ENCODE measurements around the gene COA3. TPM values are rescaled to one million over a fixed set of nuclear protein-coding genes. Genes with fewer than 3 reads are reported as not detected.
A peak's percentile ranks its signal among the peaks of the same experiment; 100 is the strongest.

Gene COA3
- total and polyA plus RNA-seq, 4 donors, result 55.7 to 142 (median 76.7) TPM

DNA sequence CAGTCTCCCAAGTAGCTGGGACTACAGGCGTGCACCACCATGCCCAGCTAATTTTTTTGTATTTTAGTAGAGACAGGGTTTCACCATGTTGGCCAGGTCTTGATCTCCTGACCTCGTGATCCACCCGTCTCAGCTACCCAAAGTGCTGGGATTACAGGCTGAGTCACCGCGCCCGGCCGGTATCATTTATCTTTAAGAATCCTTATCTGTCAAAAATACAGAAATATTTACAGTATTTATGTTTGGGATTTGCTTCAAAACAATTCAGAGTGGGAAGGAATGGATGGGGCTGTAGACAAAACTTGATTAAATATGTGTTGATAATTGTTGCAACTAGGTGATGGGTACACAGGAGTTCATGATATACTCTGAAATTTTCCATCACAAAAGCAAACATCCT lies 22.7 kb upstream of the COA3 start:
- WGBS, 2 donors, result 92 to 96% methylated on average over 7 of the region's 7 CpGs
- DNase-seq (no peak), ATAC-seq (ENCODE audit: insufficient read depth, low FRiP score) (no peak)
- Histone ChIP-seq H3K27ac (ENCODE audit: low read depth in 1 of 2, low read length in 1 of 2) (no peak overlapping the region), H3K9me3 (ENCODE audit: control insufficient read depth in 4 of 4, insufficient read depth in 3 of 4, low read length in 3 of 4) (no peaks in the 10 kb centered on the region), H3K27me3 (ENCODE audit: control insufficient read depth in 3 of 3, insufficient read depth in 3 of 3, low read length in 2 of 3) (no peaks in the 10 kb centered on the region), H3K4me3 (no peak overlapping the region), H3K9ac (ENCODE audit: insufficient read depth in 1 of 2, low read length in 2 of 2) (no peak overlapping the region), H3K4me1 (ENCODE audit: control insufficient read depth in 5 of 5, insufficient read depth in 5 of 5, low read length in 5 of 5) (peaks cover 0 to 11% (median 4%) of the 10 kb centered on the region in 5 donors), H3K36me3 (ENCODE audit: control insufficient read depth in 4 of 4, insufficient read depth in 4 of 4, low read length in 4 of 4) (peaks cover 18 to 35% (median 22%) of the 10 kb centered on the region in 4 donors)
- TF ChIP-seq, protein P1, sequence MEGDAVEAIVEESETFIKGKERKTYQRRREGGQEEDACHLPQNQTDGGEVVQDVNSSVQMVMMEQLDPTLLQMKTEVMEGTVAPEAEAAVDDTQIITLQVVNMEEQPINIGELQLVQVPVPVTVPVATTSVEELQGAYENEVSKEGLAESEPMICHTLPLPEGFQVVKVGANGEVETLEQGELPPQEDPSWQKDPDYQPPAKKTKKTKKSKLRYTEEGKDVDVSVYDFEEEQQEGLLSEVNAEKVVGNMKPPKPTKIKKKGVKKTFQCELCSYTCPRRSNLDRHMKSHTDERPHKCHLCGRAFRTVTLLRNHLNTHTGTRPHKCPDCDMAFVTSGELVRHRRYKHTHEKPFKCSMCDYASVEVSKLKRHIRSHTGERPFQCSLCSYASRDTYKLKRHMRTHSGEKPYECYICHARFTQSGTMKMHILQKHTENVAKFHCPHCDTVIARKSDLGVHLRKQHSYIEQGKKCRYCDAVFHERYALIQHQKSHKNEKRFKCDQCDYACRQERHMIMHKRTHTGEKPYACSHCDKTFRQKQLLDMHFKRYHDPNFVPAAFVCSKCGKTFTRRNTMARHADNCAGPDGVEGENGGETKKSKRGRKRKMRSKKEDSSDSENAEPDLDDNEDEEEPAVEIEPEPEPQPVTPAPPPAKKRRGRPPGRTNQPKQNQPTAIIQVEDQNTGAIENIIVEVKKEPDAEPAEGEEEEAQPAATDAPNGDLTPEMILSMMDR (IDR thresholded peaks at IDR 0.05; ENCODE audit: control extremely low read depth, extremely low read depth), result no peak

DNA sequence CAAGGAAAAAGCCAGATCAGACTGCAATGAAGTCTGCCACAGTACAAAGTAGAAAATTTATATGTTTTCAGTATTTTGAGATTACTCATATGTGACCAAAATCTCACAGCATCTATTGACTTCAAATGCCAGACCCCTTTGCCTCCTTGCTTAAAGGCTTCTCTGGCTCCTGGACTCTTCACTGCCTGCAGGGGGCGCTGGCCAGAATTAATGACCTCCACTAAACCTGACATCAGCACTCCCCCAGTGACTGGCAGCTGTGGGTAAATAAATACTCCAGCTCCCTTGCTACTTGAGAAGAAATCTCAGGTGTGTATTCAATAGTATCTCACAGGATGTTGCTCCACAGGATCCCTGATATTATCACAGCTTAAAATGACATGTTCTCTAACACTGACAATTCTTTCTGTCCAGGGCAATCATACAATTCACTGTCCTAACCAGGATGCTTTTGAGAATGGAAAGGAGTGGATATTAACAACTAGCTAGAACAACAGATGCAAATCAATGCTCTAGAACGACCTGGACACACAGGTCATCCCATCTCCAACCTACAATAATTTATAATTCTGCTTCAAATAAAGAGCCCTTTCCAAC lies 21.5 kb upstream of the COA3 start:
- Histone ChIP-seq H3K9ac (ENCODE audit: insufficient read depth in 1 of 2, low read length in 2 of 2) (no peak overlapping the region), H3K9me3 (ENCODE audit: control insufficient read depth in 4 of 4, insufficient read depth in 3 of 4, low read length in 3 of 4) (no peaks in the 10 kb centered on the region), H3K4me3 (no peak overlapping the region), H3K27ac (ENCODE audit: low read depth in 1 of 2, low read length in 1 of 2) (no peak overlapping the region), H3K27me3 (ENCODE audit: control insufficient read depth in 3 of 3, insufficient read depth in 3 of 3, low read length in 2 of 3) (no peaks in the 10 kb centered on the region), H3K36me3 (ENCODE audit: control insufficient read depth in 4 of 4, insufficient read depth in 4 of 4, low read length in 4 of 4) (peaks cover 25 to 45% (median 30%) of the 10 kb centered on the region in 4 donors), H3K4me1 (ENCODE audit: control insufficient read depth in 5 of 5, insufficient read depth in 5 of 5, low read length in 5 of 5) (peaks cover 0 to 11% (median 5%) of the 10 kb centered on the region in 5 donors)
- DNase-seq (peak in 2 of 3 donors; percentile 43 to 50), ATAC-seq (ENCODE audit: insufficient read depth, low FRiP score) (no peak)
- TF ChIP-seq, protein P1 (IDR thresholded peaks at IDR 0.05; ENCODE audit: control extremely low read depth, extremely low read depth), result peak; percentile 18
- 36 to 37% methylated on average over 2 of the region's 2 CpGs for WGBS, 2 donors

DNA sequence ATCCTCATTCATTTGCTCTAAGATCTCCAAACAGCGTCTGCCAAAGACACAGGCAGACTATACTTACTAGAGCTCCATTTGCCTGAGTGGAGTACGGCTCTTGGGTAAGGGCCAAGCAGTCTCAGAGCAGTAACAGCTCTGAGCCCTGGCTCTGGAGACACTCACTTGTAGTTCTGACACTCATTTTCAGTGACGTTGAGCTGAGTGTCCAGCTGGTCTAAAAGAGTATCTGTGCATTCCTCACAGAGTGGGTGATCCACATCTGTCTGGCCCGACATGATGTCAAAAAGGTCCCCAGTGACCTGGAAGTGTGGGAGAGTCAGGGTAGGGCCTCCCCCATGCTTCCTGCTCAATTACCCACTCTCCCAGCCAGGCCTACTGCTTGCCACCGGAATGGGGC lies 19.9 kb upstream of the COA3 start:
- no peak for DNase-seq
- no peaks in the 10 kb centered on the region for H3K27me3 ChIP-seq (ENCODE audit: control insufficient read depth in 3 of 3, insufficient read depth in 3 of 3, low read length in 2 of 3)
- TF ChIP-seq, protein P1 (IDR thresholded peaks at IDR 0.05; ENCODE audit: control extremely low read depth, extremely low read depth), result no peak
- H3K27ac ChIP-seq (ENCODE audit: low read depth in 1 of 2, low read length in 1 of 2), result no peak overlapping the region
- H3K4me3 ChIP-seq, result no peak overlapping the region
- 85 to 93% methylated on average over 5 of the region's 5 CpGs for WGBS, 2 donors
- peaks cover 0 to 6% (median 2%) of the 10 kb centered on the region in 5 donors for H3K4me1 ChIP-seq (ENCODE audit: control insufficient read depth in 5 of 5, insufficient read depth in 5 of 5, low read length in 5 of 5)
- no peaks in the 10 kb centered on the region for H3K9me3 ChIP-seq (ENCODE audit: control insufficient read depth in 4 of 4, insufficient read depth in 3 of 4, low read length in 3 of 4)
- ATAC-seq (ENCODE audit: insufficient read depth, low FRiP score), result no peak
- H3K9ac ChIP-seq (ENCODE audit: insufficient read depth in 1 of 2, low read length in 2 of 2), result no peak overlapping the region
- H3K36me3 ChIP-seq (ENCODE audit: control insufficient read depth in 4 of 4, insufficient read depth in 4 of 4, low read length in 4 of 4), result peaks cover 27 to 57% (median 33%) of the 10 kb centered on the region in 4 donors

DNA sequence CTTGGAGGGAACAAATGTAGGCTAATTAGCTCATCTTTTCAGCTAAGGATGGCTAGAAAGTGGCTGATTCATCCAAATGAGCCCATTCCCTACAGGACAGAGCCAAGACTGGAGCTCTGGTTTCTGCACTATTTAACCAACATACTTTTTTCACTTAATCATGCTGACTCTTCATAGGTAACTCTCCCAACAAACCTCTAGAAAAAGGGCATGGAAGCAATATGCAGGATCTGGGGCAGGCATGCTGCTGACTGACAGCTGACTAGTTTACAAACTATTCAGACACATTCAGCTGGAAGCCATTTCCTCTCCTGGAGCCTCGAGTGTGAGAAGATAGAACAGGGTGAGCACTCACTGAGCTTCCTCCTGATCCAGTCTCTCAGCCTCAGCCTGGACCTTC lies 19.4 kb upstream of the COA3 start:
- Histone ChIP-seq H3K27me3 (ENCODE audit: control insufficient read depth in 3 of 3, insufficient read depth in 3 of 3, low read length in 2 of 3) (no peaks in the 10 kb centered on the region), H3K4me1 (ENCODE audit: control insufficient read depth in 5 of 5, insufficient read depth in 5 of 5, low read length in 5 of 5) (peaks cover 0 to 2% (median 0%) of the 10 kb centered on the region in 5 donors), H3K36me3 (ENCODE audit: control insufficient read depth in 4 of 4, insufficient read depth in 4 of 4, low read length in 4 of 4) (peaks cover 27 to 57% (median 33%) of the 10 kb centered on the region in 4 donors), H3K9ac (ENCODE audit: insufficient read depth in 1 of 2, low read length in 2 of 2) (no peak overlapping the region), H3K4me3 (no peak overlapping the region), H3K9me3 (ENCODE audit: control insufficient read depth in 4 of 4, insufficient read depth in 3 of 4, low read length in 3 of 4) (no peaks in the 10 kb centered on the region), H3K27ac (ENCODE audit: low read depth in 1 of 2, low read length in 1 of 2) (no peak overlapping the region)
- 73 to 76% methylated on average over 1 of the region's 1 CpG for WGBS, 2 donors
- DNase-seq (no peak), ATAC-seq (ENCODE audit: insufficient read depth, low FRiP score) (no peak)
- TF ChIP-seq, protein P1 (IDR thresholded peaks at IDR 0.05; ENCODE audit: control extremely low read depth, extremely low read depth), result no peak
